ENCODE results near the gene ANXA2. TPM values are rescaled to one million over a fixed set of nuclear protein-coding genes. Genes with fewer than 3 reads are reported as not detected.

The ANXA2 gene
- total and polyA plus RNA-seq, 10 of the 15 experiments (the other 5 are each of a cell fraction or from before 2014, with no cell fraction given): 135 to 540 (median 281) TPM

DNA sequence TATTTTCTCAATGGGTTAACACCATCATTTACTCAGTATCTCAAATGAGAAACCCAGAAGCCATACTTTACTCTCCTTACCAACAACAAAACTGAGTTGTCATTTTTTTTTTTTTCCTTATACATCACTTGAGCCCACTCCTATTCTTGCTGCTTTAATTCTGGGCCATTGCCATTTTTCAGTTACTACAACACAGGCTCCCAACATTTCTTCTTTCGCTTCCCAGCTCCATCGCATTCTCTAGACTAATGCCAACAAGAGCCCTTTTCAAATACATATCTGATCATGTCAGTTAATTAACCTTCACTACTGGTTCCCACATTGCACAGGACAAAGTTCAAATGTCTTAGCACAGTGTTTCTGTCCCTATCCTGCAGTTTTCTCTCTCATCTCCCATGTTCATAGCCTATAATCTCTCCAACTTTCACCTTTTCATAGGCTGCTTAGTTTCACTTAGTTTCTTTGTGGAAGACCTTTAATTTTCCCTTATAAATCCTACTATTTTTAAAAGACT lies 22.5 kb upstream of the ANXA2 start:
- CTCF ChIA-PET: interaction anchor here (0.5 to 1.6 kb wide), 2 partner anchors 61 to 95 kb away, joined by 3 to 8 read pairs; no protein-coding TSS in a partner anchor
- no peak for FAIRE-seq
- no TSS peak for BruUV-seq (replicated peaks)
- no peaks in the 10 kb centered on the region for H3K9me3 ChIP-seq (replicated peaks; ENCODE audit: control insufficient read depth, insufficient read depth, low read length)
- in situ Hi-C loops (cut with MboI) (no loop called here), intact Hi-C loops (cut with micrococcal nuclease; ENCODE audit: unreplicated experiment) (no loop called here)
- no peaks in the 10 kb centered on the region for H3K4me1 ChIP-seq (ENCODE audit: control insufficient read depth, insufficient read depth, low read length)
- no peak overlapping the region for H3K9ac ChIP-seq (ENCODE audit: control insufficient read depth, insufficient read depth, low read length)
- H3K27ac ChIP-seq (ENCODE audit: control insufficient read depth, insufficient read depth): no peak overlapping the region
- RAD21 ChIA-PET (ENCODE audit: unreplicated experiment): no interaction called here
- H3K4me2 ChIP-seq (ENCODE audit: control insufficient read depth, insufficient read depth): no peak overlapping the region
- WGBS (ENCODE audit: insufficient coverage, insufficient replicate concordance, low lambda C conversion rate, missing lambda C conversion rate): 100% methylated on average over 2 of the region's 2 CpGs
- H4K20me1 ChIP-seq (ENCODE audit: control insufficient read depth, insufficient read depth): no peaks in the 10 kb centered on the region
- TF ChIP-seq, protein P1, sequence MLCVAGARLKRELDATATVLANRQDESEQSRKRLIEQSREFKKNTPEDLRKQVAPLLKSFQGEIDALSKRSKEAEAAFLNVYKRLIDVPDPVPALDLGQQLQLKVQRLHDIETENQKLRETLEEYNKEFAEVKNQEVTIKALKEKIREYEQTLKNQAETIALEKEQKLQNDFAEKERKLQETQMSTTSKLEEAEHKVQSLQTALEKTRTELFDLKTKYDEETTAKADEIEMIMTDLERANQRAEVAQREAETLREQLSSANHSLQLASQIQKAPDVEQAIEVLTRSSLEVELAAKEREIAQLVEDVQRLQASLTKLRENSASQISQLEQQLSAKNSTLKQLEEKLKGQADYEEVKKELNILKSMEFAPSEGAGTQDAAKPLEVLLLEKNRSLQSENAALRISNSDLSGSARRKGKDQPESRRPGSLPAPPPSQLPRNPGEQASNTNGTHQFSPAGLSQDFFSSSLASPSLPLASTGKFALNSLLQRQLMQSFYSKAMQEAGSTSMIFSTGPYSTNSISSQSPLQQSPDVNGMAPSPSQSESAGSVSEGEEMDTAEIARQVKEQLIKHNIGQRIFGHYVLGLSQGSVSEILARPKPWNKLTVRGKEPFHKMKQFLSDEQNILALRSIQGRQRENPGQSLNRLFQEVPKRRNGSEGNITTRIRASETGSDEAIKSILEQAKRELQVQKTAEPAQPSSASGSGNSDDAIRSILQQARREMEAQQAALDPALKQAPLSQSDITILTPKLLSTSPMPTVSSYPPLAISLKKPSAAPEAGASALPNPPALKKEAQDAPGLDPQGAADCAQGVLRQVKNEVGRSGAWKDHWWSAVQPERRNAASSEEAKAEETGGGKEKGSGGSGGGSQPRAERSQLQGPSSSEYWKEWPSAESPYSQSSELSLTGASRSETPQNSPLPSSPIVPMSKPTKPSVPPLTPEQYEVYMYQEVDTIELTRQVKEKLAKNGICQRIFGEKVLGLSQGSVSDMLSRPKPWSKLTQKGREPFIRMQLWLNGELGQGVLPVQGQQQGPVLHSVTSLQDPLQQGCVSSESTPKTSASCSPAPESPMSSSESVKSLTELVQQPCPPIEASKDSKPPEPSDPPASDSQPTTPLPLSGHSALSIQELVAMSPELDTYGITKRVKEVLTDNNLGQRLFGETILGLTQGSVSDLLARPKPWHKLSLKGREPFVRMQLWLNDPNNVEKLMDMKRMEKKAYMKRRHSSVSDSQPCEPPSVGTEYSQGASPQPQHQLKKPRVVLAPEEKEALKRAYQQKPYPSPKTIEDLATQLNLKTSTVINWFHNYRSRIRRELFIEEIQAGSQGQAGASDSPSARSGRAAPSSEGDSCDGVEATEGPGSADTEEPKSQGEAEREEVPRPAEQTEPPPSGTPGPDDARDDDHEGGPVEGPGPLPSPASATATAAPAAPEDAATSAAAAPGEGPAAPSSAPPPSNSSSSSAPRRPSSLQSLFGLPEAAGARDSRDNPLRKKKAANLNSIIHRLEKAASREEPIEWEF (IDR thresholded peaks at IDR 0.05; ENCODE audit: insufficient replicate concordance, low read depth, low read length): no peak
- no peak for TF ChIP-seq HDAC2 (IDR thresholded peaks at IDR 0.05)
- no peak for TF ChIP-seq CHD1 (IDR thresholded peaks at IDR 0.05; ENCODE audit: low read depth, low read length)
- TF ChIP-seq NR2F1 (conservative IDR thresholded peaks at IDR 0.05): no peak
- no peak for DNase-seq (ENCODE audit: low read depth, low spot score)
- no peak overlapping the region for H2AFZ ChIP-seq (ENCODE audit: control insufficient read depth, low read depth, low read length)
- no peaks in the 10 kb centered on the region for H3K79me2 ChIP-seq (ENCODE audit: control insufficient read depth, insufficient read depth, low read length)
- POLR2A ChIA-PET: interaction anchor here (0.5 kb wide), 2 partner anchors 149 to 1220 kb away, joined by 3 to 8 read pairs; no protein-coding TSS in a partner anchor
- SMC1A ChIA-PET (ENCODE audit: uncharacterized antibody, unreplicated experiment): interaction anchor here (1.2 kb wide), 1 partner anchor 11 kb away, joined by 3 read pairs; no protein-coding TSS in a partner anchor
- no peak overlapping the region for H3K4me3 ChIP-seq
- H3K27me3 ChIP-seq (replicated peaks in 1 of 2; ENCODE audit: control insufficient read depth in 2 of 2, insufficient read depth in 2 of 2, low read length in 1 of 2): no peaks in the 10 kb centered on the region
- no peaks in the 10 kb centered on the region; a peak in 1 of 4 replicates for H3K36me3 ChIP-seq (ENCODE audit: control insufficient read depth in 2 of 2, insufficient read depth in 2 of 2, low read length in 1 of 2)
- no peak for ATAC-seq
